ENCODE results near the gene TLX2.

GRCh38 chr2:74515271-74515980 is 1.2 kb downstream of the TLX2 start:
- no peak for TF ChIP-seq CTCF (IDR thresholded peaks at IDR 0.05; ENCODE audit: low read depth, low read length, missing input control)
- no peak for TF ChIP-seq MAX (IDR thresholded peaks at IDR 0.05)
- no peak for TF ChIP-seq HNF4G (IDR thresholded peaks at IDR 0.05)
- TF ChIP-seq EGR1 (IDR thresholded peaks at IDR 0.05; ENCODE audit: low read depth in 2 of 2): no peak
- no peak for TF ChIP-seq REST (IDR thresholded peaks at IDR 0.05)
- TF ChIP-seq GABPA (IDR thresholded peaks at IDR 0.05 in 1 of 2, conservative IDR thresholded peaks at IDR 0.05 in 1 of 2): no peak
- no peak for TF ChIP-seq YY1 (IDR thresholded peaks at IDR 0.05)
- no peak for TF ChIP-seq RAD21 (IDR thresholded peaks at IDR 0.05)
- TF ChIP-seq SP1 (IDR thresholded peaks at IDR 0.05): no peak
- TF ChIP-seq, protein P1, sequence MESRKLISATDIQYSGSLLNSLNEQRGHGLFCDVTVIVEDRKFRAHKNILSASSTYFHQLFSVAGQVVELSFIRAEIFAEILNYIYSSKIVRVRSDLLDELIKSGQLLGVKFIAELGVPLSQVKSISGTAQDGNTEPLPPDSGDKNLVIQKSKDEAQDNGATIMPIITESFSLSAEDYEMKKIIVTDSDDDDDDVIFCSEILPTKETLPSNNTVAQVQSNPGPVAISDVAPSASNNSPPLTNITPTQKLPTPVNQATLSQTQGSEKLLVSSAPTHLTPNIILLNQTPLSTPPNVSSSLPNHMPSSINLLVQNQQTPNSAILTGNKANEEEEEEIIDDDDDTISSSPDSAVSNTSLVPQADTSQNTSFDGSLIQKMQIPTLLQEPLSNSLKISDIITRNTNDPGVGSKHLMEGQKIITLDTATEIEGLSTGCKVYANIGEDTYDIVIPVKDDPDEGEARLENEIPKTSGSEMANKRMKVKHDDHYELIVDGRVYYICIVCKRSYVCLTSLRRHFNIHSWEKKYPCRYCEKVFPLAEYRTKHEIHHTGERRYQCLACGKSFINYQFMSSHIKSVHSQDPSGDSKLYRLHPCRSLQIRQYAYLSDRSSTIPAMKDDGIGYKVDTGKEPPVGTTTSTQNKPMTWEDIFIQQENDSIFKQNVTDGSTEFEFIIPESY (IDR thresholded peaks at IDR 0.05): no peak
- no peak for TF ChIP-seq FOXA1 (IDR thresholded peaks at IDR 0.05)
- TF ChIP-seq JUND (IDR thresholded peaks at IDR 0.05): no peak
- TF ChIP-seq TAF1 (conservative IDR thresholded peaks at IDR 0.05): no peak
- no peak for TF ChIP-seq NR2F2 (IDR thresholded peaks at IDR 0.05)

Measured in liver (tissue), 3 donors.